ENCODE results near the gene RNASEH2B. TPM values are rescaled to one million over a fixed set of nuclear protein-coding genes. Genes with fewer than 3 reads are reported as not detected.

The RNASEH2B gene
- total and polyA plus RNA-seq, 2 of the 8 experiments (the other 6 are each of a cell fraction or from before 2014, with no cell fraction given), result 19.3 to 43.9 TPM

GRCh38 chr13:50957620-50958019 is 48.0 kb downstream of the RNASEH2B start:
- no peaks in the 10 kb centered on the region for H3K23me2 ChIP-seq (ENCODE audit: low read depth, low read length)
- no peak overlapping the region for H2BK5ac ChIP-seq (ENCODE audit: low read depth, low read length)
- FAIRE-seq, result no peak
- H3K23ac ChIP-seq (ENCODE audit: insufficient read length), result no peak overlapping the region
- H3K27me3 ChIP-seq (replicated peaks in 1 of 4; ENCODE audit: control insufficient read depth in 3 of 4, extremely low read depth in 1 of 4, insufficient read depth in 3 of 4, low read length in 3 of 4), result no peaks in the 10 kb centered on the region
- H2AFZ ChIP-seq (ENCODE audit: low read length), result no peak overlapping the region
- no peak overlapping the region for H3K27ac ChIP-seq (ENCODE audit: low read depth, low read length)
- no peaks in the 10 kb centered on the region for H3K79me1 ChIP-seq (ENCODE audit: low read depth, low read length)
- no peak overlapping the region for H3K56ac ChIP-seq (replicated peaks; ENCODE audit: insufficient read length, low read depth, low read length)
- no peak overlapping the region for H3K4me2 ChIP-seq (ENCODE audit: insufficient read depth in 1 of 2, low read depth in 2 of 2, low read length in 2 of 2)
- H2AK5ac ChIP-seq (ENCODE audit: low read depth, low read length), result no peak overlapping the region
- WGBS, 2 experiments (ENCODE audit: extremely low coverage in 1 of 2, insufficient coverage in 1 of 2, insufficient read length in 1 of 2, insufficient replicate concordance in 2 of 2, low coverage in 1 of 2, low lambda C conversion rate in 2 of 2, missing lambda C conversion rate in 1 of 2), result 76% methylated on average over 2 of the region's 2 CpGs; no CpG with 5 or more reads in 1 of the 2 experiments
- no peak overlapping the region for H3K18ac ChIP-seq (ENCODE audit: extremely low read depth, low read length)
- no peak overlapping the region for H3K4me3 ChIP-seq (ENCODE audit: extremely low read depth in 1 of 4, insufficient read depth in 2 of 4, low read depth in 3 of 4, low read length in 4 of 4)
- H3K9me3 ChIP-seq (ENCODE audit: insufficient read depth in 2 of 2, low read depth in 1 of 2, low read length in 1 of 2), result peaks cover 0 to 3% of the 10 kb centered on the region in 2 experiments; a peak in 1 of 4 replicates
- H3K4ac ChIP-seq (replicated peaks; ENCODE audit: insufficient read length, low read depth, low read length), result no peak overlapping the region
- H3K4me1 ChIP-seq (replicated peaks in 1 of 4; ENCODE audit: control insufficient read depth in 3 of 4, insufficient read depth in 4 of 4, low read length in 3 of 4), result peaks cover 0 to 3% (median 0%) of the 10 kb centered on the region in 4 experiments; a peak in 2 of 7 replicates
- H4K8ac ChIP-seq (ENCODE audit: extremely low read depth, insufficient read depth, low read length), result no peak overlapping the region
- no peak overlapping the region for H4K91ac ChIP-seq (replicated peaks; ENCODE audit: insufficient read length, low read length)
- no peaks in the 10 kb centered on the region for H3K79me2 ChIP-seq (ENCODE audit: control insufficient read depth in 1 of 2, insufficient read depth in 2 of 2, low read length in 2 of 2)
- no peak overlapping the region for H3K14ac ChIP-seq (ENCODE audit: insufficient read length)
- no peak overlapping the region for H4K5ac ChIP-seq (ENCODE audit: insufficient read length, low read depth, low read length)
- CTCF ChIA-PET (ENCODE audit: partially characterized antibody), result interaction anchor here (0.6 kb wide), 1 partner anchor 813 kb away, joined by 3 read pairs; no protein-coding TSS in a partner anchor
- no peaks in the 10 kb centered on the region; a peak in 1 of 8 replicates for H3K36me3 ChIP-seq (ENCODE audit: control insufficient read depth in 2 of 4, insufficient read depth in 4 of 4, low read length in 3 of 4)
- H4K20me1 ChIP-seq (replicated peaks in 1 of 2; ENCODE audit: control insufficient read depth in 1 of 2, insufficient read depth in 2 of 2, low read length in 2 of 2), result no peaks in the 10 kb centered on the region
- DNase-seq (ENCODE audit: low read depth in 1 of 2, low spot score in 2 of 2), result no peak
- POLR2A ChIA-PET (ENCODE audit: partially characterized antibody), result interaction anchor here (0.7 kb wide), 1 partner anchor 910 kb away, joined by 3 read pairs; no protein-coding TSS in a partner anchor
- no peak overlapping the region for H2BK15ac ChIP-seq (ENCODE audit: low read length)
- H2BK120ac ChIP-seq (replicated peaks; ENCODE audit: low read depth, low read length), result no peak overlapping the region
- H3K9ac ChIP-seq (replicated peaks in 1 of 4; ENCODE audit: extremely low read depth in 1 of 4, low read depth in 3 of 4, low read length in 3 of 4), result no peak overlapping the region
- H2BK12ac ChIP-seq (ENCODE audit: low read depth, low read length), result no peak overlapping the region
- no peak overlapping the region for H2BK20ac ChIP-seq (ENCODE audit: low read length)
- no peak for TF ChIP-seq USF2 (IDR thresholded peaks at IDR 0.05; ENCODE audit: low read length)
- no peak for TF ChIP-seq YY1 (IDR thresholded peaks at IDR 0.05; ENCODE audit: low read depth, low read length)
- no peak for TF ChIP-seq KDM5A (IDR thresholded peaks at IDR 0.05; ENCODE audit: low read length)
- TF ChIP-seq TCF12 (IDR thresholded peaks at IDR 0.05; ENCODE audit: low read depth, low read length), result no peak
- no peak for TF ChIP-seq ATF2 (IDR thresholded peaks at IDR 0.05; ENCODE audit: low read length)
- TF ChIP-seq HDAC2 (IDR thresholded peaks at IDR 0.05; ENCODE audit: borderline replicate concordance in 1 of 2, low read depth in 2 of 2, low read length in 2 of 2), result no peak
- TF ChIP-seq GTF2F1 (IDR thresholded peaks at IDR 0.05; ENCODE audit: borderline replicate concordance, low read depth, low read length), result no peak
- no peak for TF ChIP-seq SRF (IDR thresholded peaks at IDR 0.05; ENCODE audit: low read depth, low read length)
- no peak for TF ChIP-seq CEBPB (IDR thresholded peaks at IDR 0.05; ENCODE audit: low read depth, low read length)
- TF ChIP-seq HDAC6 (IDR thresholded peaks at IDR 0.05; ENCODE audit: low read depth, low read length), result no peak

All from H1 (cell line).